ENCODE measurements around the gene OR2G6.
"Not testable (repeated sequence)": the region's sequence is repeated elsewhere in the genome, so short reads cannot be mapped to it uniquely, and the experiment has no call there.

Gene OR2G6

DNA sequence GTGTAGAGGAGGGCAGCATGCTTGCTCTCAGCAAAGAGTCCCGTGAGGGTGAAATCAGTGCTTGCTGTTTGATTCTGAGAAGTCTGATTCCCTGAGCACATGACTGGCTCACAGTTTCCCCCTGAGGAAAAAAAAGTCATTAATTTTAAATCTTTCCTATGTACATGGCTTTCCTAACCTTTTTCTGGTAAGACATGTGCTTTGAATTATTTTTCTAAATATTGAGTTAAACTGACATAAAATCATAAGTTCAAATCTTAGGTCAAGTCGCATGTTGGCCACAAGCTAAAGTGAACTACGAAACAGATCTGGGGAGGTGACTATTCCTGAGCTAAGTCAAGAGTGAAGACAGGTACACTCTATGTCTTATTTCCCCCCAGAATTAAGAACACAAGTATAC lies 66.8 kb downstream of the OR2G6 start, which contains the start of gene OR2T34:
OR2T34 (minus strand) TSS at position 101 of the 400 bp plus-strand sequence; CDS start at position 101, 0 bp downstream.
- DNase-seq (ENCODE audit: low spot score): not testable (repeated sequence)

GRCh38 chr1:248576260-248576980 lies 68.5 kb downstream of the OR2G6 start:
- no peak for DNase-seq (ENCODE audit: low spot score)

Data from NAMALWA (cell line).